NCI-H187 treated with DMSO at 0.1 percent for 48 hours (cell line): ENCODE data around the gene ZBTB16.

Experiments used
- DNase-seq: peaks from one replicate; lab custom pipeline; 2025; lab: John Stamatoyannopoulos, UW

Gene ZBTB16

DNA sequence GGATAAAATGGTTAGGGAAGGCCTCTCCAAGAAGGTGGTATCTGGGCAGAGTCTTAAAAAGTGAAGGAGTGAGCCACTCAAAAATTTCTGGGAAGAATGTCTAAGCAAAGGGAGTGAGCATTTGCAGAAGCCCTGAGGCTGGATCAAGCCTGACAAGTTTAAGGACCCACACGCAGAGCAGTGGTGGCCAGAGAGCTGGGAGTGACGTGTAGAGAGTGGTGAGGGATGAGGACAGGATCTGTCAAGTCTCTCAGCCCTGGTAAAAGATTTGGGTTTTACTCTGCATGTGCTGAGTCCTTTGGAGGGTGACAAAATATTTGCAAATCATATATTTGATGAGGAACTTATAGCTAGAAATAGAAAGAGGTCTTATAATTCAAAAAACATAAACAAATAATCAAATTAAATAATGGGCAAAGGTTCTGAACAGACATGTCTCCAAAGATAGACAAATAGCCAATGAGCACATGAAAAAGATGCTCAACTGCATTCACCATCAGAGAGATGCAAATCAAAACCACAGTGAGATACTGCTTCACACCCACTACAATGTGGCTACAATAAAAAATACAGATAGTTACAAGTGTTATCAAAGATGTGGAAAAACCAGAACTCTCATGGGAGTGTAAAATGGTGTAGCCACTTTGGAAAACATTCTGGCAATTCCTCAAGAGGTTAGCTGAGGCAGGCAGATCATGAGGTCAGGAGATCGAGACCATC is 129.5 kb downstream of the ZBTB16 start:
- DNase-seq, result no peak

- DNase-seq, result no peak
These were observed 131.1 kb downstream of the ZBTB16 start for GRCh38 chr11:114190630-114191029.

GRCh38 chr11:114191893-114192292 is 132.4 kb downstream of the ZBTB16 start:
- no peak for DNase-seq

GRCh38 chr11:114192841-114193389 is 133.4 kb downstream of the ZBTB16 start:
- no peak for DNase-seq

- no peak for DNase-seq
These were observed 134.5 kb downstream of the ZBTB16 start for GRCh38 chr11:114193730-114194679.

GRCh38 chr11:114194702-114195101 is 135.2 kb downstream of the ZBTB16 start:
- DNase-seq, result no peak

DNA sequence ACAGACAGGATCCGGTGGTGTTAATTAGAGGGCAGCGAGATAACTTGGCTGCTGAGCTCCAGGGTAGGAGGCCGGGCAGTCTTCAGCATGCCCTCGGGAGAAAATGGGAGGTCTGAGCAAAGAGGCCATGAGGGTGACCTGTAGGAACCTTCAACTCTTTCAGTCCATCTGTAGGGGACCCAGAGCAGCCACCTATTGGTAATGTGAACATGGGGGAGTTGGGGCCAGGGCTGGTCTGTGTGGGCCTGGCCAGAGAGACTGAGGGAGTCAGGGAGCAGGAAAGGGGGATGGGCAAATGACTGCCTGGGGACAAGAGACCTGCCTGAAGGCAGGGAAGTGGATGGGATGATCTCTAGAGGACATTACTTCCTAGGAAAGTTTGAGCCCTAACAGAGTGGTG is 135.6 kb downstream of the ZBTB16 start:
- DNase-seq, result no peak

- DNase-seq, result no peak
These were observed 136.6 kb downstream of the ZBTB16 start for GRCh38 chr11:114195981-114196731.

DNA sequence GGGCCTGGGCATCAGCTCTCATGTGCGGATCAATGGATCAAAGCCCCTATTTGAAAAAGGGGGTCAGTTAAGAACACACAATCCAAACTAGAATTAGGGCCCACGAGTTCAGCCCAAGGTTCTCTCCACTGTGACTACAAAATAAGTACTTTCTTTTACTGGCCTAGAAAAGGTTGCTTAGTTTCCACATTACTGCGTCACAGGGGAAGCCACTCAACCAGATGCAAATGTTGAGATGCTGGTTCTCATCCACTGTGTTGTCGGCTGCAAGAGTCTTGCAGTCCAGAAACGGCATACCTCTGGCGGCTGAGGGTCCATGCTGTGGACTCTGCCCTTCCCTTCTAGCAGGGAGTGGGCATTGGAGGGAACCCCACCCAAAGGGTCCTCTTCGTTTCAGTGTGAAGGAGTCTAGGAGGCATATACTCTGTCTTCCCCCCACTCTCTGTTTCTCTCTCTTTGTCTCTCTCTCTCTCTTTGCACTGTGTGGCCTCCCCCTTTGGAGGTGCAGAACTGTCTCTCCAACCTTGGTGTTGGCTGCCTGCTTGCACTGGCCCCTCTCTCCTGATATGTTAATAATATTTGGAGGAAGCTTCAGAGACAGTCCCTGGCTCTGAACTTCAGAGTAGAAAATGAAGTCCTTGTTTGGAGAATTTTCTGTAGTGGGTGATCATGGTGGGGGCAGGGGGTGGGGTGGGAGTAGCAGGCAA is 137.6 kb downstream of the ZBTB16 start:
- DNase-seq, result no peak

DNA sequence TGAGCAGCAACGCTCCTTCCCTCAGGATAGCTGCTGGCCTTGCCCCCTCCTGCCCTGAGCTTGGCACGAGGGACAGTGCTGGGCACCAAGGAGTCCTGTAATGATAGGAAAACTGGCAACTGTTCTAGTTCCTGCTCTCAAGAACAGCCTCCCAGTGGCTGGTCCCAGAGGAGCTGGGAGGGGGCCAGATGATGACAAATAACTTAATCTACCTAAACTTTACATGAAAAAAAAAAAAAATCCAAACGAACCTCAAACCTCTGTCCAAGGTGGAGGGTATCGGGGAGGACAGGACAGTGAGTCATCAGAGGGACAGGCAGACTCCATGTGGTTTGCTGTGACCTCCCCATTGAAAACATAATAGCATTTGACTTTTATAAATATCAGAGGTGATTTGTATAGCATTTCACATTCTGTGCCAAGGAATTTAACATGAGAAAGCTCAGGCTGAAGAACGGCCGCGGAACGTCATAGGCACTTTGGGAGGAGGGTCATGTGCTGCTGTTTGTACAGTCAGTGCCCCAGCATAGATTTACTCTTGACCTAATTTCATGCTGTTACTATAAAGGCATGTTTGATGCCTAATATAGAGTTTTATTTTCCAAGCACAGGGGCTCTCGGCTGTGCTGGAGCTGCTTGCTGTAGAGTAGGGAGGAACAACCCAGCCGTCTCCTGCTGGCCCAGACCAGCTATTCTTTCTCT is 138.4 kb downstream of the ZBTB16 start:
- DNase-seq, result no peak

- DNase-seq, result no peak
These were observed 139.5 kb downstream of the ZBTB16 start for GRCh38 chr11:114199051-114199450.

- no peak for DNase-seq
These were observed 141.0 kb downstream of the ZBTB16 start for GRCh38 chr11:114200351-114201133.

DNA sequence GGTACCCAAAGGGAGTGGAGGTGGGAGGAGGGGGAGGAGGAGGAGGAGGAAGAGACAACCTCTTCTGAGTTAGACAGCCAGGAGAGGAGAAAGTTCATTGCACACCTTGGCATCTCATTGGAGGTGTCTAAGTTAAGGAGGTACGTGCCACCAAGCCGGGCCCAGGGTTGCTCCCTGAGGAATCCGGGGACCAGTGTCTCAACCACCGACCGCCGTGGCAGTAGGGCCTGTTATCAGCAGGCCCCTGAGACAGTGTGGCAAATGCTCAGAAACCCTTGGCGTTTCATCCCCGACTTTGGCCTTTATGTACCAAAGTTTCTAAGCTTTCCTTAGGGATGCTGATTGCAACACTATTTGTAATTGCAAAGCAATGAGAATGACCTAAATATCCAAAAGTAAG is 141.7 kb downstream of the ZBTB16 start:
- DNase-seq, result no peak

- no peak for DNase-seq
These were observed 142.6 kb downstream of the ZBTB16 start for GRCh38 chr11:114202011-114202609.

DNA sequence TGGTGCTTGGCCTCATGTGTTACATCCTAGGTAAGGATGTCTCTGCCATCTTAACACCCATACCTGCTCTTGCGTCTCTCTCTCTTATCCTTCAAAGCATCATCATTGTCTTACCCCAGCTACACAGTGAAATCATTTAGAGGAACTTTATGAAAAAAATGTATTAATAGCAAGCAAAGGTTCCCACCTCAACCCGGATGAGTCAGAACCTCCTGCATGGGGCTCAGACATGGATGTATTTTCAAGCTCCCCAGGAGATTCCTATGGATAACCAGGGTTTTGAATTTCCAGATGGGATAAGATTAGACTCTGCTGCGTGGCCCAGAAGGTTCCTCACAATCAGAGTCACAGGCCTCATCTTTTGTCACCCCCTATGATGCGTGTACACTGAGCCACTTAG is 147.6 kb downstream of the ZBTB16 start:
- no peak for DNase-seq

DNA sequence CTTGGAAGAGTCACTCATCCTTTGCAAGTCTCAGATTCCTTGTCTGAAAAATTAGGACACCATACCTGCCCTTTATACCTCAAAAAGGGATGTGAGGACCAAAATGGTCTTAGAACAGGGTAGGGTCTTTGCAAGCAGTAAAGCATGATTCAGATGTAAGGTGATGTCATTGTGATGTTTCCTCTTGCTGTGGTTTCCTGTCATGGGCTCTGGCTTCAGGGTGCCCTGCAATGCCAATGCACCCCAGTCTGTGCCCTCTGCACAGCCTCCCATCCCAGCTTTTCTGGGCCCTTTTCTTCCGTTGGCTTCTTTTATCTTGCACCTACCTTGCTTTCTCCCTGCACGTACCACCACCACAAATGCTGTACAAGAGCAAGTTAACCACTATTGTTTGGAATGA is 148.9 kb downstream of the ZBTB16 start:
- DNase-seq, result no peak

GRCh38 chr11:114209343-114209742 is 149.8 kb downstream of the ZBTB16 start:
- no peak for DNase-seq

GRCh38 chr11:114209904-114210303 is 150.4 kb downstream of the ZBTB16 start:
- DNase-seq, result no peak

DNA sequence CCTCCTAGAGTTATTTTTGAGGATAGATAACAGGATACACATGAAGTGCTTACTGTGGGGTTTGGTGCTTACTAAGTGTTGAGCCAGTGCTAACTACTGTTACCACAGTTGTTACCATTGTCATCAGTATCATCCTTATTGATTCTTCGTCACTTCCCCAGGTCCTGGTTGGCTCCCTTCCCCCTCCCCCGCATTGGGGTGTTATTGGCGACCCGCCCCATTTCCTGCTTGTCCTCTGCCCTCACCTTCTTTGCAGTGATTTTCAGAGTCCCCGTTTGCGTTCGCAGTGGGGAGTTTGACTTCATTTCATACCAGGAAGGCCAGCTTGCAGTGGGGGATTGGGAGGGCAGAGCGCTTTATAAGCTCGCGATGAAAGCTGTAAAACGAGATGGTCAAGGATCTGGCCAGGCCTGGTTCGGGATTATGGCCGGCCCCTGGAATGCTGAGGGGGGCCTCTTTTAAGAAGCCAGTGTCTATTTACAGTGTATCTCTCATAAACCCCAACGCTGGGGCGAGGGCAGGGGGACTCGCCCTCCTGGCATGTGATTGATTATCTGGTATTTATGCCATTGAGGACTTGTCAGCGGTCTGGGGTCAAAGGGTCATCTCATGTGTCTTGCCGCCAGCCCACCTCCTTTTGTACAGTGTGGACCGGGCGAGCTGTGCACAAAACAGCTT is 152.1 kb downstream of the ZBTB16 start:
- DNase-seq, result no peak
